ENCODE results near the gene ITGB7. TPM values are rescaled to one million over a fixed set of nuclear protein-coding genes. Genes with fewer than 3 reads are reported as not detected.

ITGB7 gene
- total and polyA plus RNA-seq, 2 donors (not counting 3 experiments of a cell fraction or from before 2014, with no cell fraction given): 0.17 TPM; not detected in 1

DNA sequence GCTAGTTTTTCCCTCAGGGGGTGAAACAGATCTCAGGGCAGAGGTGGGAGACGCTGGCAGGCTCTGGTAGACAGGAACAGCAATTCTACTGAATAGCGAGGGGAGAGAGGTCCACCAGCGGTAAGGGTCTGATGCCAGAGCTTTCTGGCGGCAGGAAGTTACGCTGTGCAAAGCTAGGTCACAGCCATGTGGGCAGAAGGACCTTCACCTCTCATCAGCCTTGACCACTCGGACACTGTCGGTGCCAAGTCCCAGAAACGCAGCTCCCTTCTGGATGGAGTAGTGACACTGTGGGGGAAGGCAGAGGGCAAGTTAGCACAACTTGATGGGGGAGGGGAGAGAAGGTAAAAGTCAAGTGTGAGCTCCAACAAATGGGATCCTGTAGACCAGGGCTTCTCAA lies 36.8 kb downstream of the ITGB7 start:
- TF ChIP-seq JUN (IDR thresholded peaks at IDR 0.05; ENCODE audit: borderline replicate concordance, insufficient read depth, insufficient read length, low read depth) (no peak), POLR2A (IDR thresholded peaks at IDR 0.05; ENCODE audit: low read depth, low read length) (no peak), EZH2 (IDR thresholded peaks at IDR 0.05; ENCODE audit: borderline replicate concordance, low read depth, low read length, severe bottlenecking) (no peak), GATA2 (IDR thresholded peaks at IDR 0.05; ENCODE audit: insufficient read depth, insufficient read length, low read depth, low read length) (no peak), MYC (IDR thresholded peaks at IDR 0.05; ENCODE audit: low read depth, low read length) (no peak), FOS (IDR thresholded peaks at IDR 0.05; ENCODE audit: borderline replicate concordance, insufficient read depth, low read length) (no peak), POLR2AphosphoS5 (IDR thresholded peaks at IDR 0.05; ENCODE audit: insufficient read depth, low read depth, low read length) (no peak)
- TF ChIP-seq, protein P1, sequence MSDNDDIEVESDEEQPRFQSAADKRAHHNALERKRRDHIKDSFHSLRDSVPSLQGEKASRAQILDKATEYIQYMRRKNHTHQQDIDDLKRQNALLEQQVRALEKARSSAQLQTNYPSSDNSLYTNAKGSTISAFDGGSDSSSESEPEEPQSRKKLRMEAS (IDR thresholded peaks at IDR 0.05; ENCODE audit: insufficient read depth, insufficient read length): no peak
- TF ChIP-seq, protein P2, sequence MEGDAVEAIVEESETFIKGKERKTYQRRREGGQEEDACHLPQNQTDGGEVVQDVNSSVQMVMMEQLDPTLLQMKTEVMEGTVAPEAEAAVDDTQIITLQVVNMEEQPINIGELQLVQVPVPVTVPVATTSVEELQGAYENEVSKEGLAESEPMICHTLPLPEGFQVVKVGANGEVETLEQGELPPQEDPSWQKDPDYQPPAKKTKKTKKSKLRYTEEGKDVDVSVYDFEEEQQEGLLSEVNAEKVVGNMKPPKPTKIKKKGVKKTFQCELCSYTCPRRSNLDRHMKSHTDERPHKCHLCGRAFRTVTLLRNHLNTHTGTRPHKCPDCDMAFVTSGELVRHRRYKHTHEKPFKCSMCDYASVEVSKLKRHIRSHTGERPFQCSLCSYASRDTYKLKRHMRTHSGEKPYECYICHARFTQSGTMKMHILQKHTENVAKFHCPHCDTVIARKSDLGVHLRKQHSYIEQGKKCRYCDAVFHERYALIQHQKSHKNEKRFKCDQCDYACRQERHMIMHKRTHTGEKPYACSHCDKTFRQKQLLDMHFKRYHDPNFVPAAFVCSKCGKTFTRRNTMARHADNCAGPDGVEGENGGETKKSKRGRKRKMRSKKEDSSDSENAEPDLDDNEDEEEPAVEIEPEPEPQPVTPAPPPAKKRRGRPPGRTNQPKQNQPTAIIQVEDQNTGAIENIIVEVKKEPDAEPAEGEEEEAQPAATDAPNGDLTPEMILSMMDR (IDR thresholded peaks at IDR 0.05; ENCODE audit: extremely low read depth in 1 of 2, insufficient read depth in 1 of 2, low read depth in 1 of 2, low read length in 2 of 2): no peak
- POLR2A ChIA-PET: no interaction called here

More for the DNA sequence above, 36.8 kb downstream of the ITGB7 start:
- Histone ChIP-seq H3K4me1 (ENCODE audit: control insufficient read depth, extremely low read depth, insufficient read depth, low read length) (no peaks in the 10 kb centered on the region), H3K27me3 (ENCODE audit: control insufficient read depth in 2 of 2, insufficient read depth in 2 of 2, low read length in 2 of 2) (no peaks in the 10 kb centered on the region), H3K9ac (replicated peaks; ENCODE audit: extremely low read depth, insufficient read depth, low read length) (no peak overlapping the region), H3K4me2 (ENCODE audit: insufficient read depth, low read length) (no peak overlapping the region), H3K4me3 (replicated peaks in 1 of 3; ENCODE audit: insufficient read depth in 1 of 3, low read depth in 1 of 3, low read length in 3 of 3) (no peak overlapping the region), H3K9me1 (replicated peaks; ENCODE audit: control insufficient read depth, extremely low read depth, insufficient read depth, low read length) (no peaks in the 10 kb centered on the region), H3K79me2 (ENCODE audit: control insufficient read depth, insufficient read depth, low read length) (no peaks in the 10 kb centered on the region), H3K9me3 (replicated peaks; ENCODE audit: control insufficient read depth, insufficient read depth, low read length) (no peaks in the 10 kb centered on the region), H3K36me3 (ENCODE audit: control insufficient read depth in 2 of 2, extremely low read depth in 1 of 2, insufficient read depth in 2 of 2, low read length in 2 of 2) (peaks cover 0 to 7% of the 10 kb centered on the region in 2 experiments), H2AFZ (ENCODE audit: low read depth, low read length) (no peak overlapping the region), H4K20me1 (replicated peaks; ENCODE audit: control insufficient read depth, extremely low read depth, insufficient read depth, low read length) (no peaks in the 10 kb centered on the region), H3K27ac (ENCODE audit: insufficient read depth, low read depth, low read length) (no peak overlapping the region)
- CTCF ChIA-PET: no interaction called here
- BruUV-seq (replicated peaks): no TSS peak
- FAIRE-seq (no peak), DNase-seq (ENCODE audit: low read depth, low spot score) (no peak)
- dilution Hi-C loops (cut with MboI; ENCODE audit: extremely low pct_ligation_motif_present, low sequenced_read_pairs): no loop called here
- intact Hi-C loops (cut with micrococcal nuclease): no loop called here

Measured in endothelial cell of umbilical vein (primary cell).